IPS-15b (cell line): ENCODE data around the gene NUAK2.
"Not testable (repeated sequence)": the region's sequence is repeated elsewhere in the genome, so short reads cannot be mapped to it uniquely, and the experiment has no call there.

ENCODE experiments used
- H3K27me3 ChIP-seq: one replicate; pipeline ENCODE4 v1.6.1; 2013; ENCODE audit warnings: low read length; ENCODE audit not compliant: control insufficient read depth, insufficient read depth
- H3K36me3 ChIP-seq: one replicate; pipeline ENCODE4 v1.6.1; 2013; ENCODE audit warnings: low read length; ENCODE audit not compliant: control insufficient read depth, insufficient read depth
- H3K4me1 ChIP-seq: one replicate; pipeline ENCODE4 v1.6.1; 2013; ENCODE audit warnings: mild to moderate bottlenecking, low read length; ENCODE audit not compliant: control insufficient read depth, insufficient read depth
- H3K4me3 ChIP-seq: one replicate; pipeline ENCODE4 v1.5.1; 2013; ENCODE audit warnings: low read depth, low read length
- H3K9ac ChIP-seq: one replicate; pipeline ENCODE4 v1.6.1; 2013; ENCODE audit warnings: low read depth, mild to moderate bottlenecking, low read length
- H3K9me3 ChIP-seq: one replicate; pipeline ENCODE4 v1.6.1; 2013; ENCODE audit warnings: mild to moderate bottlenecking, low read length; ENCODE audit not compliant: control insufficient read depth, insufficient read depth

The NUAK2 gene

GRCh38 chr1:205301205-205301821 lies 20.2 kb downstream of the NUAK2 start:
- H3K27me3 ChIP-seq: no peaks in the 10 kb centered on the region
- peaks cover 35% of the 10 kb centered on the region for H3K4me1 ChIP-seq
- peaks cover 34% of the 10 kb centered on the region for H3K36me3 ChIP-seq
- peak overlapping the region; percentile 67 for H3K9ac ChIP-seq
- no peaks in the 10 kb centered on the region for H3K9me3 ChIP-seq
- H3K4me3 ChIP-seq: peak overlapping the region; percentile 27

GRCh38 chr1:205300149-205300548 lies 21.4 kb downstream of the NUAK2 start:
- peaks cover 42% of the 10 kb centered on the region for H3K4me1 ChIP-seq
- peaks cover 24% of the 10 kb centered on the region for H3K36me3 ChIP-seq
- no peaks in the 10 kb centered on the region for H3K9me3 ChIP-seq
- H3K27me3 ChIP-seq: no peaks in the 10 kb centered on the region
- H3K4me3 ChIP-seq: no peak overlapping the region
- no peak overlapping the region for H3K9ac ChIP-seq

- Histone ChIP-seq H3K4me1 (peaks cover 59% of the 10 kb centered on the region), H3K4me3 (no peak overlapping the region), H3K27me3 (no peaks in the 10 kb centered on the region), H3K9ac (no peak overlapping the region), H3K9me3 (no peaks in the 10 kb centered on the region), H3K36me3 (peaks cover 7% of the 10 kb centered on the region)
These were observed 23.2 kb downstream of the NUAK2 start for GRCh38 chr1:205298191-205298994.

DNA sequence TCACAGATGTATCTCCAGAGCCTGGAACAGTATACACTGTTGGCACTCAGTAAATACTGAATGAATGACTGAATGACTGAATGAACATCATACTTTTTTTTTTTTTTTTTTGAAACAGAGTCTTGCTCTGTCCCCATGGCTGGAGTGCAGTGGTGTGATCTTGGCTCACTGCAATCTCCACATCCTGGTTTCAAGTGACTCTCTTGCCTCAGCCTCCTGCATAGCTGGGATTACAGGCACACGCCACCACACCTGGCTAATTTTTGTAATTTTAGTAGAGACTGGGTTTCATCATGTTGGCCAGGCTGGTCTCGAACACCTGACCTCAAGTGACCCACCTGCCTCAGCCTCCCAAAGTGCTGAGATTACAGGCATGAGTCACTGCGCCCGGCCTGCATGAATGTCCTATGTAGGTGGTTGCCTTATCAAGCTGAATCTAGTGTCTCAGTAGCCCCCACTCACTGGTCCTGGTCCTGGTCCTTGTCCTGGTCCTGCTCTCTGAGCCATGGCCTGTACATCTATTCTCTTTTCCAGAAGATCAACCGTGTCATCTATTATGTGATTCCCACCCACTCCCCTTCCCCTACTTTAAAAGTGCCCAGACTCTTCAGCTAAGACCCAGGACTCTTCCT lies 23.9 kb downstream of the NUAK2 start:
- peaks cover 54% of the 10 kb centered on the region for H3K4me1 ChIP-seq
- not testable (repeated sequence) for H3K27me3 ChIP-seq, H3K4me3 ChIP-seq, H3K9me3 ChIP-seq, H3K9ac ChIP-seq, H3K36me3 ChIP-seq

GRCh38 chr1:205296154-205296553 lies 25.4 kb downstream of the NUAK2 start:
- no peak overlapping the region for H3K4me3 ChIP-seq
- no peaks in the 10 kb centered on the region for H3K9me3 ChIP-seq
- no peaks in the 10 kb centered on the region for H3K27me3 ChIP-seq
- no peaks in the 10 kb centered on the region for H3K36me3 ChIP-seq
- H3K9ac ChIP-seq: no peak overlapping the region
- peaks cover 46% of the 10 kb centered on the region for H3K4me1 ChIP-seq

- Histone ChIP-seq H3K27me3 (no peaks in the 10 kb centered on the region), H3K4me3 (peak overlapping the region; percentile 9), H3K36me3 (no peaks in the 10 kb centered on the region), H3K4me1 (peaks cover 36% of the 10 kb centered on the region), H3K9ac (peak overlapping the region; percentile 75), H3K9me3 (no peaks in the 10 kb centered on the region)
These were observed 26.6 kb downstream of the NUAK2 start for GRCh38 chr1:205294934-205295333.

DNA sequence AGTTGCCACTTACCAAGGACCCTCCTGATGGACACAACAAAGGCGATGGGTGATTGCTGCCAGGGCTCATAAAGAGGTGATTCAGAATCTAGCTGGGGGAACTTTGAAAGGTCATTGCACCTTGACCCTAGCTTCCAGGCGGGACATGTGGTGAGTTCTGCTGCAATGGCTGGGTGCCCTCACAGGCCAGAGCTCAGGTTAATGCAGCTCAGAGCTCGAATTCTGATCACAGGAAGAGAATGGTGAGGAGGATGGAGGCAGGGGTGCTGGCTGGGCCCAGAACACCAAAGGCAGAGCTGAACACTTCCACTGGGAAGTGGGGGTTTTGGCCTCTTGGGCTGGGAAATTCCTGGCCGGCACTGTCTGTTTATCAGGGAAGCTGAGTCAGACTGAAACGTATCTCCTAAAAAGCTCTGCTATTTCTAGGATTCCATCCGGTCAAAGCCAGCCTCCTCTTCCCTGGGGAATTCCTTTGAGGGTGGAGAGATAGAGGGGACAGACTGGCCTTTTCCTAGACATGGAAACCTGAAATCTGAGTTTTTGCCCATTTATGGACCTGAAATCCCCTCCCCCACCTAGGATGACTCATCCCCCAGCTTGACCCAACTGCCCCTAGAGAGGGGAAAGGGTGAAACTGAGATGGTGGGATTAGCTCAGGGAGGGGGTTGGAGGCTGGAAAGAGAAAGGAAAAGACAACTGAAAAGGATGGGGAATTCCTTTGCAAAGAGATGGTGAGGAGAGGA lies 27.2 kb downstream of the NUAK2 start:
- peak overlapping the region; percentile 75 for H3K9ac ChIP-seq
- H3K4me3 ChIP-seq: peak overlapping the region; percentile 9
- no peaks in the 10 kb centered on the region for H3K36me3 ChIP-seq
- H3K4me1 ChIP-seq: peaks cover 35% of the 10 kb centered on the region
- H3K27me3 ChIP-seq: no peaks in the 10 kb centered on the region
- no peaks in the 10 kb centered on the region for H3K9me3 ChIP-seq

DNA sequence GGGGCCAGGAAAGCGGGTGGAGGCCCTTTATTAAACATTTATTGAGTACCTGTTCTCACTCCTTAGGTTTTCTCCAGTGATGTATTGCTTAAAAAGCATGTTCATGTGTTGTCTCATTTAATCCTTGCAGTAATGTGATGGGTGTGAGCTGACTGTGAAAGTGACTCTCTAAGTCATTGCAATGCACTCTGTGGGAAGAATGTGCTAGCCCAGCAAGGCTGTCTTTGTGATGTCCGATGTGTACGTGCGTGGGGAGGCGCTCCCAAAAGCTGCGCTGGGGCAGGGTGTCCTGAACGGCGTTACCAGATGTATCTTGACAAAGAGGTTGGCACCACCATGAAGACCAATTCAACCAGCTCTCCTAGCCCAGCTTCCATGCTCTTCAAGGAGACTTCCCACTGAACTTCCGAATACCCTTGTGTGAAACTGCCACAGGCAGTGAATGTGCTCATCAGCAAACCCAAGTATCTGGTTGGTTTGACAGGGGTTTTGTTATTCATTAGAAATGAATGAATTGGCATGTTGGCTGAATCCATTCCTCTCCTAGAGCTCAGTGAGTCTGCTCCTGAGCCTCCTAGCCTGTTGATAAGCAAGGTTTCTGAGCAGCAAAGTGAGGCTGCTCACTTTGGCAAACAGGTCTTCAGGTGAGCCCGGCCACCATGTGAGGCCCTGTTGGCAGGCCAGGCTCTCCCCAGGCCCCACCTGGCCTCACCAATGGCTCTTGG lies 28.0 kb downstream of the NUAK2 start:
- Histone ChIP-seq H3K9ac (peak overlapping the region; percentile 5), H3K4me3 (no peak overlapping the region), H3K36me3 (no peaks in the 10 kb centered on the region), H3K9me3 (no peaks in the 10 kb centered on the region), H3K4me1 (peaks cover 30% of the 10 kb centered on the region), H3K27me3 (no peaks in the 10 kb centered on the region)

GRCh38 chr1:205291596-205291995 lies 29.9 kb downstream of the NUAK2 start:
- H3K4me3 ChIP-seq: no peak overlapping the region
- no peaks in the 10 kb centered on the region for H3K27me3 ChIP-seq
- H3K9me3 ChIP-seq: no peaks in the 10 kb centered on the region
- H3K36me3 ChIP-seq: no peaks in the 10 kb centered on the region
- H3K4me1 ChIP-seq: peaks cover 29% of the 10 kb centered on the region
- no peak overlapping the region for H3K9ac ChIP-seq

GRCh38 chr1:205287767-205288559 lies 33.6 kb downstream of the NUAK2 start:
- Histone ChIP-seq H3K4me3 (no peak overlapping the region), H3K9ac (no peak overlapping the region), H3K27me3 (no peaks in the 10 kb centered on the region), H3K9me3 (no peaks in the 10 kb centered on the region), H3K36me3 (no peaks in the 10 kb centered on the region), H3K4me1 (peaks cover 20% of the 10 kb centered on the region)
